Measurements from ENCODE around the gene FAM216A. TPM values are rescaled to one million over a fixed set of nuclear protein-coding genes. Genes with fewer than 3 reads are reported as not detected.
"Not testable (repeated sequence)": the region's sequence is repeated elsewhere in the genome, so short reads cannot be mapped to it uniquely, and the experiment has no call there.

FAM216A gene
- total RNA-seq, 2 experiments from 2014 or later = 77.1 to 77.3 TPM

DNA sequence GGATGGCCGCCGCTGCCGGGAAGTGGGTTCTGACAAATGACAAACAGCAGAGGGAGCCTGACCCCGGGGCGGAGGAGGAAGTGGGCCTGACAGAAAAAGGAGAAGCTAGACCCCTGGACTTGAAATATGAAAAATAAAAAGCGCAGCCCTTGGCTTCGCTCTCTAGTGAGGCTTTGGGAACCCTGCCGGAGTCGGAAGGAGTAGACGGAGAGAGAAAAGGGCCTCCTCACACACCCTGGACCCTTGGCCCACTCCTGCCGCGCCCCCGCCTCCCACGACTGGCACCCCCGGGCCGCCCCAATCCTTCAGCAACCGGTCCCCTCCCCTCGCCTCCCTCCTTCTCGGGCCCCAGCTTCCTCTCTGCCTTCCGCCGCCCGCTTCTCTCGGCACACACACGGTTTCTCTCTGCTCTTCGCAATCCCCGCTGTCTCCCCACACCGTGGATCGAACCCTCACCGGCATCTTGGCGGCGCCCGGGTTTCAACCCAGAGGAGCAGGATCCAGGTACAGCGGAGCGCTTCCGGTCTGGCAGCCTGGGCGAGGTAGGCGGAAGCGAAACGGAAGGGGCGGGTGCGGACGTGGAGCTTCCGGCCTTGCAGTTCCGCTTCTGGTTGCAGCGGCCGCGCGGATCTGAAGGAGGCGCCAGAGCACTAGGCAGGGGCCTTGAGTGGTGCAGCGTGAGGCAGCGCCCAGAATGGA lies 18.7 kb upstream of the FAM216A start, which contains the start of gene ARPC3:
ARPC3 (minus strand) TSS at position 539 of the 699 bp plus-strand sequence; CDS start at position 462, 77 bp downstream.
- ATAC-seq (peak; percentile 98), DNase-seq (peak; percentile 98)
- ChIA-PET POLR2A (interaction anchor here (0.6 to 4.4 kb wide), 19 partner anchors 9 to 312 kb away, joined by 3 to 49 read pairs (median 4); partner anchors contain the start of genes FAM216A, GPN3, TCTN1 and VPS29), CTCF (interaction anchor here (0.7 to 10.3 kb wide), 35 partner anchors 9 to 371 kb away, joined by 3 to 71 read pairs (median 4); partner anchors contain the start of genes FAM216A, GPN3 and TCTN1)
- peaks cover 48% of the 10 kb centered on the region for H3K36me3 Mint-ChIP-seq (ENCODE audit: low read depth)
- TF ChIP-seq, protein P1, sequence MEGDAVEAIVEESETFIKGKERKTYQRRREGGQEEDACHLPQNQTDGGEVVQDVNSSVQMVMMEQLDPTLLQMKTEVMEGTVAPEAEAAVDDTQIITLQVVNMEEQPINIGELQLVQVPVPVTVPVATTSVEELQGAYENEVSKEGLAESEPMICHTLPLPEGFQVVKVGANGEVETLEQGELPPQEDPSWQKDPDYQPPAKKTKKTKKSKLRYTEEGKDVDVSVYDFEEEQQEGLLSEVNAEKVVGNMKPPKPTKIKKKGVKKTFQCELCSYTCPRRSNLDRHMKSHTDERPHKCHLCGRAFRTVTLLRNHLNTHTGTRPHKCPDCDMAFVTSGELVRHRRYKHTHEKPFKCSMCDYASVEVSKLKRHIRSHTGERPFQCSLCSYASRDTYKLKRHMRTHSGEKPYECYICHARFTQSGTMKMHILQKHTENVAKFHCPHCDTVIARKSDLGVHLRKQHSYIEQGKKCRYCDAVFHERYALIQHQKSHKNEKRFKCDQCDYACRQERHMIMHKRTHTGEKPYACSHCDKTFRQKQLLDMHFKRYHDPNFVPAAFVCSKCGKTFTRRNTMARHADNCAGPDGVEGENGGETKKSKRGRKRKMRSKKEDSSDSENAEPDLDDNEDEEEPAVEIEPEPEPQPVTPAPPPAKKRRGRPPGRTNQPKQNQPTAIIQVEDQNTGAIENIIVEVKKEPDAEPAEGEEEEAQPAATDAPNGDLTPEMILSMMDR (IDR thresholded peaks at IDR 0.05) = peak; percentile 74
- H3K27ac Mint-ChIP-seq = peak within 1 kb of the TSS; percentile 100
- H3K27me3 Mint-ChIP-seq = no peaks in the 10 kb centered on the region
- intact Hi-C loops (cut with micrococcal nuclease) = no loop called here
- peak within 1 kb of the TSS; percentile 87 for H3K4me3 Mint-ChIP-seq
- peaks cover 34% of the 10 kb centered on the region for H3K4me1 Mint-ChIP-seq (ENCODE audit: low read depth)
- no peaks in the 10 kb centered on the region for H3K9me3 Mint-ChIP-seq

DNA sequence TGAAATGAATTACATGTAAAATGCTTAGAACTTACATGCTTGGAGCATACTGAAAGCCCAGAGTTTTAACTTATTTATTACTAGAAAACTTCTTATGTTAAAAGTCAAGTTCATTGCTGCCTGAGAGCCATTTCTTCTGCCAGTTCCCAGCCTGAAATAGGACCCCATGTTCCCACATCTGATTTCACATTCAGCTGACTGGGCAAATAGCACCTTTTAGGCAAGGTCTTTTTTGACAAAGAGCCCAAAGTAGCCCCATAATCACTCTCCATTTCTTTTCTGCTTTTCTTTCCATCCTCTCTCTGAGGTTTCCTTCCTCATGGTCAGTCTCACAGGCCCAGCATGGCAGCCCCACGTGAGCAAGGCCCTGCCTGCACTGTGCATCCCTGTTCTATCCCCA lies 17.4 kb upstream of the FAM216A start:
- Mint-ChIP-seq H3K27me3 (no peaks in the 10 kb centered on the region), H3K36me3 (ENCODE audit: low read depth) (peaks cover 48% of the 10 kb centered on the region), H3K27ac (peak overlapping the region; percentile 100), H3K9me3 (no peaks in the 10 kb centered on the region), H3K4me1 (ENCODE audit: low read depth) (peaks cover 29% of the 10 kb centered on the region), H3K4me3 (peak overlapping the region; percentile 29)
- CTCF ChIA-PET = interaction anchor here (1.0 to 6.5 kb wide), 8 partner anchors 17 to 164 kb away, joined by 3 to 70 read pairs (median 8); partner anchors contain the start of genes FAM216A and GPN3
- TF ChIP-seq, protein P1 (IDR thresholded peaks at IDR 0.05) = no peak
- DNase-seq (no peak), ATAC-seq (no peak)
- POLR2A ChIA-PET = interaction anchor here (1.3 to 4.4 kb wide), 3 partner anchors 15 to 50 kb away, joined by 4 to 49 read pairs (median 8); partner anchors contain the start of genes FAM216A, GPN3 and VPS29
- intact Hi-C loops (cut with micrococcal nuclease) = no loop called here

DNA sequence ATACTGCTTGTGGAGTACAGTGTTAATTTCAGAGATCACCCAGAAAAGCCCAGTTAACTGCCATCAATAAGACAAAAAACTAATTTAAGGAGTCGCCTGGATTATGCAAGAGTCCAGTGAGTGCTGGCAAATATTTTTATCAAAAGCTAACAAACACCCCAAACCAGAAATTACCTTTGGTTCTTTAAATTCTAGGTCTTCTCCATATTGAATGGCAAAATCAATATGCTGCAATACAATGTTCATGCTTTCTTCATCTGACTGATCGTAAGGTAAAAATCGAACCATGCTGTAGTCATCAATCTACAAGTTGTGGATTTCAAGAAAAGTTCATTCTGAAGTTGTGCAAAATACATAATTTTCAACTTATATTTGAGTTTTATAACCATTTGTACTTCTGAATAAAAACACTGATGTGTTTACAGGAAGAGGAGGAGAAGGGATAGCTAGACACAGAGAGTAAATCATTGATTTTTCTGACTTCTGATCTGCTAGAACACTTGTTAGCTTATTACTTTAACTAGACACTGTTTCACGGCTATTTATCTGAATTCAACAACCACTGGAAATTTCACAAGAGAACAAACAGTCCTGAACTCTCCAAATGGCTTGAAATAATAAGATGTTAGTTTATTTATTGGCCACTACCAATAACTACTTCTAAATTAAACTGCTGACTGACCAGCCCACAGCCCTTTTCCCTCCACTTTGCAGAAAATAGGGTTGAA lies 14.9 kb upstream of the FAM216A start:
- POLR2A ChIA-PET = interaction anchor here (1.1 kb wide), 1 partner anchor 161 kb away, joined by 3 read pairs; no protein-coding TSS in a partner anchor
- TF ChIP-seq, protein P1 (IDR thresholded peaks at IDR 0.05) = no peak
- Mint-ChIP-seq H3K9me3 (no peaks in the 10 kb centered on the region), H3K27me3 (no peaks in the 10 kb centered on the region), H3K27ac (no peak overlapping the region), H3K4me1 (ENCODE audit: low read depth) (peaks cover 12% of the 10 kb centered on the region), H3K36me3 (ENCODE audit: low read depth) (peaks cover 42% of the 10 kb centered on the region), H3K4me3 (no peak overlapping the region)
- intact Hi-C loops (cut with micrococcal nuclease) = no loop called here
- DNase-seq = no peak
- ATAC-seq = no peak
- CTCF ChIA-PET = interaction anchor here (1.2 to 6.5 kb wide), 3 partner anchors 15 to 148 kb away, joined by 6 to 70 read pairs (median 30); partner anchors contain the start of genes FAM216A and GPN3

DNA sequence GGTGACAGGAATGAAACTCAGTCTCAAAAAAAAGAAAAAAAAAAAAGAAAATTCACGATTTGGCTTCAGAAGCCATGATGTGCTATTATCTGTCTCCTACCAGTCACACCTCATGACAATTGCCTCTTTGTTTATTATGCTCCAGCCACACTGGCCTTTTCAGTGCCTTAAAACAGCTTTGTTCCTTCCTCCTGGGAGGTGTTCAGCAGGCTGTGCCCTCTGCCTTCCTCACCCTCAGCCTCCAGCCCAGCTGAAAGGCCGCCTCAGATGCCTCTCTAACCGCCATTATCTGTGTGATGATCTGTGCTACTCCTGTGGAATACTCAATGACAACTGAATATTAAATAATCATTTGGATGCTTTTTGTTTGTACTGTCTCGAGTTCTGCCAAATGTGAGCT lies 9.9 kb upstream of the FAM216A start:
- Mint-ChIP-seq H3K4me3 (no peak overlapping the region), H3K36me3 (ENCODE audit: low read depth) (peaks cover 34% of the 10 kb centered on the region), H3K27me3 (no peaks in the 10 kb centered on the region), H3K27ac (no peak overlapping the region), H3K4me1 (ENCODE audit: low read depth) (peaks cover 4% of the 10 kb centered on the region), H3K9me3 (no peaks in the 10 kb centered on the region)
- POLR2A ChIA-PET = interaction anchor here (0.8 to 1.6 kb wide), 3 partner anchors 9 to 109 kb away, joined by 3 to 5 read pairs (median 4); partner anchors contain the start of genes ARPC3 and FAM216A
- CTCF ChIA-PET = interaction anchor here (0.8 to 1.3 kb wide), 2 partner anchors 9 to 10 kb away, joined by 3 to 5 read pairs; partner anchors contain the start of genes ARPC3, FAM216A and GPN3
- intact Hi-C loops (cut with micrococcal nuclease) = no loop called here
- TF ChIP-seq, protein P1 (IDR thresholded peaks at IDR 0.05) = no peak
- ATAC-seq = no peak
- no peak for DNase-seq

DNA sequence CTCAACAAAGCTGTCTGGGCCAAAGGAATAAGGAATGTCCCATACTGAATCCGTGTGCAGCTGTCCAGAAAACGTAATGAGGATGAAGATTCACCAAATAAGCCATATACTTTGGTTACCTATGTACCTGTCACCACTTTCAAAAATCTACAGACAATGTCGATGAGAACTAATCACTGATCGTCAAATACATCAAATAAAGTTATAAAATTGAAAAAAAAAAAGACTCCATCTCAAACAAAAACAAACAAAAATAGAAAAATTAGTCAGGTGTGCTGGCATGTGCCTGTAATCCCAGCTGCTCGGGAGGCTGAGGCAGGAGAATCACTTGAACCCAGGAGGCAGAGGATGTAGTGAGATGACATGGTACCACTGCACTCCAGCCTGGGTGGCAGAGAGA lies 7.5 kb upstream of the FAM216A start:
- Mint-ChIP-seq H3K36me3 (ENCODE audit: low read depth) (peaks cover 38% of the 10 kb centered on the region), H3K4me1 (ENCODE audit: low read depth) (peaks cover 10% of the 10 kb centered on the region)
- intact Hi-C loops (cut with micrococcal nuclease); H3K4me3 Mint-ChIP-seq; H3K27ac Mint-ChIP-seq; H3K9me3 Mint-ChIP-seq; H3K27me3 Mint-ChIP-seq; DNase-seq; ATAC-seq: not testable (repeated sequence)
- ChIA-PET POLR2A (interaction anchor here (0.7 kb wide), 1 partner anchor 536 kb away, joined by 4 read pairs; no protein-coding TSS in a partner anchor), CTCF (interaction anchor here (0.6 to 1.1 kb wide), 2 partner anchors 30 to 142 kb away, joined by 3 to 4 read pairs; no protein-coding TSS in a partner anchor)
